ENCODE data around the gene BCL2L2. TPM values are rescaled to one million over a fixed set of nuclear protein-coding genes. Genes with fewer than 3 reads are reported as not detected.
A peak's percentile ranks its signal among the peaks of the same experiment; 100 is the strongest.
"Not testable (repeated sequence)": the region's sequence is repeated elsewhere in the genome, so short reads cannot be mapped to it uniquely, and the experiment has no call there.

Gene BCL2L2, protein sequence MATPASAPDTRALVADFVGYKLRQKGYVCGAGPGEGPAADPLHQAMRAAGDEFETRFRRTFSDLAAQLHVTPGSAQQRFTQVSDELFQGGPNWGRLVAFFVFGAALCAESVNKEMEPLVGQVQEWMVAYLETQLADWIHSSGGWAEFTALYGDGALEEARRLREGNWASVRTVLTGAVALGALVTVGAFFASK
- 8.6 TPM for polyA plus RNA-seq (2013, experiment 1 of 2)
- polyA plus RNA-seq (2013, experiment 2 of 2): 9.0 TPM

DNA sequence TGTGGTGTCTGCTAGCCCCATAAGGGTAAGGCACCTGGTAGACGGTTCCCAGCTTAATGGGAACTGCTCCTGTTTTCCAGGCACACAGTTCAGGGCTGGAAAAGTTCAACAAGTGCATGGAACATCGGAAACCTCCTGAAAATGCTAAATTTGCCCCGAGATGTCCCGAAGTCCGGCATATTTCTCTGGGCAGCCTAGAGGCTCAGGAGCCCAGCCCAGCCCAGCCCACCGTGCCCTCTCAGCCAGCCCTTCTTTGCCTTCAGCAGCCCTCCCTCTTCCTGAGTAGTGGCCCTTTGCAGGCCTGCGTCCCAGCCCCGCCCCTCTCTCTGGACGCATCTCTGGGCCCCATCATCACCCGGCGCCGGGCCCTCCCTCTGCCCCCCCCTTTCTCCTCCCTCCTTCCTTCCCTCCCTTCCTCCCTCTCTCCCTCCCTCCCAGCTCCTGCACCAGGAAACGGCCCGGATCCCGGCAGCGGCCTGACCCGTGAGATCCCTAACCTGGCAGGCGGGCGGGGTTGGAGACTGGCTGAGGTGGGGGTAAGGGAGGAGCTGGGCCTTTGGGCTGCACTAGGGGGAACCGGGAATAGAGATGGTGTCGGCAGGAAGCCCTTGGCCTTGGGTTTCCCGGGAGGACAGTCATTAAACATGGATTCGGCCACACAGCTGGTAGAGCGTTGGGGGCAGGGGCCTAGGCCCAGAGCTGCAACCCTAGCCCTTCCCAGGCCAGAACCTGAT is at the start of gene BCL2L2:
Gene BCL2L2 (plus strand): TSS at position 422 of the 734 bp plus-strand sequence. CDS start 935 bp downstream, outside the sequence.
- Histone ChIP-seq H3K9ac (ENCODE audit: low read depth, low read length, poor library complexity) (peak within 1 kb of the TSS; percentile 78), H3K23ac (ENCODE audit: low read depth, low read length, poor library complexity) (peak within 1 kb of the TSS; percentile 5), H3K27ac (replicated peaks; ENCODE audit: low read length) (peak within 1 kb of the TSS; percentile 86), H4K8ac (ENCODE audit: low read depth, low read length) (no peak within 1 kb of the TSS), H3K9me3 (replicated peaks in 1 of 2; ENCODE audit: control insufficient read depth in 2 of 2, insufficient read depth in 1 of 2, low read depth in 1 of 2, low read length in 2 of 2) (peaks cover 0 to 2% of the 10 kb centered on the region in 2 donors), H3K4ac (ENCODE audit: low read length) (no peak within 1 kb of the TSS), H2AK5ac (ENCODE audit: low read depth, low read length) (peak within 1 kb of the TSS; percentile 20), H4K91ac (ENCODE audit: low read depth, low read length, poor library complexity) (no peak within 1 kb of the TSS), H3K4me3 (ENCODE audit: low read length in 2 of 2) (peak within 1 kb of the TSS; percentile 82 to 89), H3K4me1 (ENCODE audit: control insufficient read depth in 2 of 2, insufficient read depth in 1 of 2, low read depth in 1 of 2, low read length in 2 of 2) (peaks cover 5 to 7% of the 10 kb centered on the region in 2 donors), H3K4me2 (ENCODE audit: insufficient read depth, low read length, poor library complexity, severe bottlenecking) (peak within 1 kb of the TSS; percentile 69), H2BK120ac (ENCODE audit: low read depth, low read length) (no peak within 1 kb of the TSS), H2BK15ac (ENCODE audit: low read length) (no peak within 1 kb of the TSS), H2BK12ac (ENCODE audit: low read length) (no peak within 1 kb of the TSS), H3K79me1 (ENCODE audit: low read depth, low read length) (peaks cover 7% of the 10 kb centered on the region), H3K14ac (ENCODE audit: low read length) (no peak within 1 kb of the TSS), H3K27me3 (ENCODE audit: control insufficient read depth in 3 of 3, insufficient read depth in 3 of 3, low read depth in 1 of 3, low read length in 3 of 3) (no peaks in the 10 kb centered on the region), H2BK5ac (ENCODE audit: low read length) (peak within 1 kb of the TSS; percentile 63), H3K36me3 (replicated peaks in 1 of 2; ENCODE audit: control insufficient read depth in 2 of 2, insufficient read depth in 2 of 2, low read length in 2 of 2) (peaks cover 21 to 45% of the 10 kb centered on the region in 2 donors), H2AFZ (ENCODE audit: low read length) (peak within 1 kb of the TSS; percentile 82), H3K18ac (ENCODE audit: low read length) (peak within 1 kb of the TSS; percentile 33)
- peak; percentile 86 for DNase-seq (ENCODE audit: low spot score)
- no CpG with 5 or more reads among the region's 24 CpGs for WGBS, 2 donors (ENCODE audit: extremely low coverage in 2 of 2, insufficient read length in 2 of 2, insufficient replicate concordance in 1 of 2)

DNA sequence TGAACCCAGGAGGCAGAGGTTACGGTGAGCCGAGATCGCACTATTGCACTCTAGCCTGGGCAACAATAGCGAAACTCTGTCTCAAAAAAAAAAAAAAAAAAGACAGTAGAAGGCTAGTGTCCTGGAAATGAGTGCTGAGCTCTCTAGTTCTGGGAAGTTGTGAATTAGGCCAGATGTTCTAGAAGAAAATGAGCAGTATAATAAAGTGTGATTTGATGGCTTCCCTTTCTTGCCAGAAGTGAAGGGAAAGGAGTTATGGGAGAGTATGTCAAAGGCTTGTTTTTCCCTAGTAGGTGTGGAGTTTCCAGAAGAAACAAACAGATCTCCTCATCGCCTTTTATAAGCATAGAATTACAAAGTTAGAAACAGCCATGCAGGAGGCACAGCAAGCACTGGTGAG is 48.4 kb upstream of the BCL2L2 start:
- Histone ChIP-seq H2BK5ac (ENCODE audit: low read length) (no peak overlapping the region), H3K4me3 (ENCODE audit: low read length in 2 of 2) (no peak overlapping the region), H2AFZ (ENCODE audit: low read length) (no peak overlapping the region), H2BK120ac (ENCODE audit: low read depth, low read length) (no peak overlapping the region), H3K27me3 (ENCODE audit: control insufficient read depth in 3 of 3, insufficient read depth in 3 of 3, low read depth in 1 of 3, low read length in 3 of 3) (no peaks in the 10 kb centered on the region), H3K4me2 (ENCODE audit: insufficient read depth, low read length, poor library complexity, severe bottlenecking) (no peak overlapping the region), H3K27ac (replicated peaks; ENCODE audit: low read length) (no peak overlapping the region), H2BK15ac (ENCODE audit: low read length) (no peak overlapping the region), H3K36me3 (replicated peaks in 1 of 2; ENCODE audit: control insufficient read depth in 2 of 2, insufficient read depth in 2 of 2, low read length in 2 of 2) (no peaks in the 10 kb centered on the region), H3K23ac (ENCODE audit: low read depth, low read length, poor library complexity) (no peak overlapping the region), H2BK12ac (ENCODE audit: low read length) (no peak overlapping the region), H4K91ac (ENCODE audit: low read depth, low read length, poor library complexity) (no peak overlapping the region), H3K14ac (ENCODE audit: low read length) (no peak overlapping the region), H3K4me1 (ENCODE audit: control insufficient read depth in 2 of 2, insufficient read depth in 1 of 2, low read depth in 1 of 2, low read length in 2 of 2) (no peaks in the 10 kb centered on the region), H3K9ac (ENCODE audit: low read depth, low read length, poor library complexity) (no peak overlapping the region), H3K9me3 (replicated peaks in 1 of 2; ENCODE audit: control insufficient read depth in 2 of 2, insufficient read depth in 1 of 2, low read depth in 1 of 2, low read length in 2 of 2) (no peaks in the 10 kb centered on the region), H4K8ac (ENCODE audit: low read depth, low read length) (no peak overlapping the region), H3K18ac (ENCODE audit: low read length) (no peak overlapping the region), H3K79me1 (ENCODE audit: low read depth, low read length) (no peaks in the 10 kb centered on the region), H3K4ac (ENCODE audit: low read length) (no peak overlapping the region), H2AK5ac (ENCODE audit: low read depth, low read length) (no peak overlapping the region)
- WGBS, 2 donors (ENCODE audit: extremely low coverage in 2 of 2, insufficient read length in 2 of 2, insufficient replicate concordance in 1 of 2): no CpG with 5 or more reads among the region's 5 CpGs
- no peak for DNase-seq (ENCODE audit: low spot score)

DNA sequence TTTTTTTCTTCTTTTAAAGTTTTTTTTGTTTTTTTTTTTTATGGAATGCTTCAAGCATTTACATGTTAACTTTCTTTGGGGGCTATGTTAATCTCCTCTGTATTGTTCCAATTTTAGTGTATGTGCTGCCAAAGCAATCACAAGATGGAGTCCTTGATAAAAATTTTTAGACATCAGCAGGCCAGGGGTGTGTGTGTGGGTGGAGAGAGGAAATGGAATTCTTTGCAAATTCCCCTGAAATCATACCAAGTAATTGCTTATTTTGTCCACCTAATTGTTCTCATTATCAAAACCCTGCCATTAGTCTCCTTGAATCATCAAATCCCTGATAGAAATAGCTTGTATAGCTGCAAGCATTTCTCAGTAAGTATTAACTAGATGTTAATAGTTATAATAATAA is 47.2 kb upstream of the BCL2L2 start:
- Histone ChIP-seq H2BK120ac (ENCODE audit: low read depth, low read length) (no peak overlapping the region), H2BK5ac (ENCODE audit: low read length) (no peak overlapping the region), H3K4me1 (ENCODE audit: control insufficient read depth in 2 of 2, insufficient read depth in 1 of 2, low read depth in 1 of 2, low read length in 2 of 2) (no peaks in the 10 kb centered on the region), H3K23ac (ENCODE audit: low read depth, low read length, poor library complexity) (no peak overlapping the region), H3K18ac (ENCODE audit: low read length) (no peak overlapping the region), H4K8ac (ENCODE audit: low read depth, low read length) (no peak overlapping the region), H3K9me3 (replicated peaks in 1 of 2; ENCODE audit: control insufficient read depth in 2 of 2, insufficient read depth in 1 of 2, low read depth in 1 of 2, low read length in 2 of 2) (no peaks in the 10 kb centered on the region), H3K36me3 (replicated peaks in 1 of 2; ENCODE audit: control insufficient read depth in 2 of 2, insufficient read depth in 2 of 2, low read length in 2 of 2) (no peaks in the 10 kb centered on the region), H3K27ac (replicated peaks; ENCODE audit: low read length) (no peak overlapping the region), H2AFZ (ENCODE audit: low read length) (no peak overlapping the region), H2AK5ac (ENCODE audit: low read depth, low read length) (no peak overlapping the region), H4K91ac (ENCODE audit: low read depth, low read length, poor library complexity) (no peak overlapping the region), H2BK12ac (ENCODE audit: low read length) (no peak overlapping the region), H3K27me3 (ENCODE audit: control insufficient read depth in 3 of 3, insufficient read depth in 3 of 3, low read depth in 1 of 3, low read length in 3 of 3) (no peaks in the 10 kb centered on the region), H3K4me3 (ENCODE audit: low read length in 2 of 2) (no peak overlapping the region), H2BK15ac (ENCODE audit: low read length) (no peak overlapping the region), H3K4ac (ENCODE audit: low read length) (no peak overlapping the region), H3K14ac (ENCODE audit: low read length) (no peak overlapping the region), H3K9ac (ENCODE audit: low read depth, low read length, poor library complexity) (no peak overlapping the region), H3K4me2 (ENCODE audit: insufficient read depth, low read length, poor library complexity, severe bottlenecking) (no peak overlapping the region), H3K79me1 (ENCODE audit: low read depth, low read length) (no peaks in the 10 kb centered on the region)
- no peak for DNase-seq (ENCODE audit: low spot score)

DNA sequence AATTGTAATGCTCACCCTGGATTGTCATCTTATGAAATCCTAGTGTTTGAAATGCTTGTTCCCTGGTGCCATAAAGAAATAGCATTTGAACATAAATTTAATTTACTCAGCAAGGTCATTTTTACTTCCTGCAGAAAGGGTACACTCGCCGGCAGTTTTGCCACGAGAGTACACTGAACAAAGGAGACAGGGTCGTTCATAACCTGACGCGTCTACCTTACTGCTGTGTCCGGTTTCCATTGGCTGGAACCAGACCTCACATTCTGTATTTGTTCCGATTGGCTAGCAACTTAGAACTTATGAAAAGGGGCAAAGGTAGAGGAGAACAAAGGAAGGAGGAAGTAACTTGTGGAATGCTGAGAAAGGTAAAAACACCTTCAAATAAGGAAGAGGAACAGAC is 45.8 kb upstream of the BCL2L2 start:
- not testable (repeated sequence) for H3K4ac ChIP-seq (ENCODE audit: low read length); H2BK12ac ChIP-seq (ENCODE audit: low read length); H4K8ac ChIP-seq (ENCODE audit: low read depth, low read length); H3K4me2 ChIP-seq (ENCODE audit: insufficient read depth, low read length, poor library complexity, severe bottlenecking); H3K23ac ChIP-seq (ENCODE audit: low read depth, low read length, poor library complexity); H2AK5ac ChIP-seq (ENCODE audit: low read depth, low read length); H3K4me3 ChIP-seq (ENCODE audit: low read length in 2 of 2); H2BK5ac ChIP-seq (ENCODE audit: low read length); H3K18ac ChIP-seq (ENCODE audit: low read length); H3K4me1 ChIP-seq (ENCODE audit: control insufficient read depth in 2 of 2, insufficient read depth in 1 of 2, low read depth in 1 of 2, low read length in 2 of 2); H3K14ac ChIP-seq (ENCODE audit: low read length); H4K91ac ChIP-seq (ENCODE audit: low read depth, low read length, poor library complexity); H2BK15ac ChIP-seq (ENCODE audit: low read length); H3K27me3 ChIP-seq (ENCODE audit: control insufficient read depth in 3 of 3, insufficient read depth in 3 of 3, low read depth in 1 of 3, low read length in 3 of 3); H3K9me3 ChIP-seq (replicated peaks in 1 of 2; ENCODE audit: control insufficient read depth in 2 of 2, insufficient read depth in 1 of 2, low read depth in 1 of 2, low read length in 2 of 2); H2AFZ ChIP-seq (ENCODE audit: low read length); H3K36me3 ChIP-seq (replicated peaks in 1 of 2; ENCODE audit: control insufficient read depth in 2 of 2, insufficient read depth in 2 of 2, low read length in 2 of 2); H3K27ac ChIP-seq (replicated peaks; ENCODE audit: low read length); H2BK120ac ChIP-seq (ENCODE audit: low read depth, low read length); DNase-seq (ENCODE audit: low spot score); H3K9ac ChIP-seq (ENCODE audit: low read depth, low read length, poor library complexity); H3K79me1 ChIP-seq (ENCODE audit: low read depth, low read length)
- WGBS, 2 donors (ENCODE audit: extremely low coverage in 2 of 2, insufficient read length in 2 of 2, insufficient replicate concordance in 1 of 2): no CpG with 5 or more reads among the region's 8 CpGs

Data from neuronal stem cell (in vitro differentiated cells).